Kidney tubule cell (primary cell): ENCODE measurements around the gene MRPS2.
A peak's percentile ranks its signal among the peaks of the same experiment; 100 is the strongest.
"Not testable (repeated sequence)": the region's sequence is repeated elsewhere in the genome, so short reads cannot be mapped to it uniquely, and the experiment has no call there.

Source experiments
- DNase-seq: peaks from one replicate; pipeline ENCODE4 v3.0.0-alpha.2; 2018; ENCODE audit warnings: low spot score

MRPS2 gene

DNA sequence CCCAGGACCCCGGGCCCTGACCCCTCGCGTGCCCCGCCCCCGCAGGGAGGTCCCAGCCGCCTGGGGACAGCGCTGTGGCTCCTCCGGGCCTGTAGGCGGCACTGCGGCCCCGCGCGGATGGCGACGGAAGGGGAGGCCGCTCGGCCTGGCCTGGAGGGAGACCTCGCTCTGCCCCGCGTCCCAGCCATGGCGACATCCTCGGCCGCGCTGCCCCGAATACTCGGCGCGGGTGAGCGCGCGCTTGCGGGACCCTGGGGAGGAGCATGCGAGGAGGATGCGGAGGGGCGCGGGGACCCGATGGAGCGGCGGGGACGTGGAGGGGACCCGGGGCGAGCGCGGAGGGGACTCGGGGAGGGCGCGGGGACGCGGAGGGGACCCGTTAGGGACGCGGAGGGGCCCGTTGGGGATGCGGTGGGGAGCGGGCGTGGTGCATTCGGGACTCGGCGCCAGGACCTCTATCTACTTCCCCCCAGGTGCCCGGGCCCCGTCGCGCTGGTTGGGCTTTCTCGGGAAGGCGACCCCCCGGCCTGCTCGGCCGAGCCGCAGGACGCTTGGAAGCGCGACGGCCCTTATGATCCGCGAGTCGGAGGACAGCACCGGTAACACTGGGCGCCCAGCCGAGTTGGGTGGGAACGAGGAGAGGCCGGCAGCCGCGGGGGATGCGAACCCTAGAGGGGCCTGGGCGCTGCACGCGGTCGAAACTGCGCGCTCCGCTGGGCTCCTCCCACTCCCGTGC is at the start of gene MRPS2:
Gene MRPS2 (plus strand): TSS at position 158 of the 736 bp plus-strand sequence. CDS start 29 bp downstream, at position 187.
- DNase-seq: peak; percentile 89

DNA sequence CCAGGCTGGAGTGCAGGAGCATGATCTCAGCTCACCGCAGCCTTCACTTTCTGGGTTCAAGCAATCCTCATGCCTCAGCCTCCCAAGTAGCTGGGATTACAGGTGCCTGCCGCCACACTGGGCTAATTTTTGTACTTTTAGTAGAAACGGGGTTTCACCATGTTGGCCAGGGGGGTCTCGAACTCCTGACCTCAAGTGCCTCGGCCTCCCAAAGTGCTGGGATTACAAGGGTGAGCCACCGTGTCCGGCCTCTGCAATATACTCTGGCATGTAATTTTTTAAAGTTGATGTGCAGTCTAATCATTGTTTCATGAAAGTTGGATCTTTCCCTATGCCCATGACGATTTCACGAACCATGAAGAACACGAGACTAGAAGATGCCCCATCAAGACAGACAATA is 49.5 kb upstream of the MRPS2 start:
- no peak for DNase-seq

GRCh38 chr9:135451909-135452308 is 48.6 kb upstream of the MRPS2 start:
- DNase-seq: not testable (repeated sequence)

DNA sequence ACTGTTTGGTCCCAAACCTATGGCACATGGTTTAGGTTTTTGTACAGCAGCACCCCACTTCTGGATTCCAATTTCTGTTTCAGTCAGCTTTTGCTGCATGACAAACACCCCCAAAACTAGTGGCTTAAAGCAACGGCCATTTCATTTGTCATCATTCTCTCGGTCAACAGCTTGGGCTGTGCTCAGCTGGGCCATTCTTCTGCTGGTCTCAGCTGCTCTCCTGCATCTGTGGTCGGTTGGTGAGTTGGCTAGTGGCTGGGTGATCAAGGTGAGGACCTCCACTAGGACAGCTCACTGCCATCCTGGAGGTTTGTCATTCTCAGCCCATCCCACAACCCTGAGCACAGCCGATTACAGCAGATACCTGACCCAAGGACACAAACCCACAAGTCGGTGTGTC is 45.7 kb upstream of the MRPS2 start:
- DNase-seq: no peak

- no peak for DNase-seq
Measured at GRCh38 chr9:135455401-135456030, 45.0 kb upstream of the MRPS2 start.

- DNase-seq: no peak
Measured at GRCh38 chr9:135456436-135457104, 43.9 kb upstream of the MRPS2 start.

- not testable (repeated sequence) for DNase-seq
Measured at GRCh38 chr9:135458478-135458877, 42.0 kb upstream of the MRPS2 start.

DNA sequence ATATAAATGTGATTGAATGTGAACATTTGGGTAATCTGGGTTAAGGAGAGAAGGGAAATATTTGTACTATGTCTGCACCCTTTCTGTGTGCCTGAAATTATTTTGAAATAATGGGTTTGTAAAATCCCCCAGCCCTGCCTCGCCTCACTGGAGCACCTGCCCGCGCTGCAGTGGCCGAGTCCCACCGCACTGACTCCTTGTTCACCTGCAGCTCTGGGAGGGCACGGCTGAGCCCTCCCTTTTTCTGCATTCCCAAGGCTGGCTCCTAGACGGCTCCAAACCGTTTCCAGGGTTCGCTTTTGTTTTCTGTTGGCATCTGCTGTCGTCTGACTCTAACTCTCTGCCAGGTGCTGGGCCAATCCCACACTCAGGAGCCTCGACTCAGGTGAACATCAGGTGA is 38.5 kb upstream of the MRPS2 start:
- DNase-seq: no peak

DNA sequence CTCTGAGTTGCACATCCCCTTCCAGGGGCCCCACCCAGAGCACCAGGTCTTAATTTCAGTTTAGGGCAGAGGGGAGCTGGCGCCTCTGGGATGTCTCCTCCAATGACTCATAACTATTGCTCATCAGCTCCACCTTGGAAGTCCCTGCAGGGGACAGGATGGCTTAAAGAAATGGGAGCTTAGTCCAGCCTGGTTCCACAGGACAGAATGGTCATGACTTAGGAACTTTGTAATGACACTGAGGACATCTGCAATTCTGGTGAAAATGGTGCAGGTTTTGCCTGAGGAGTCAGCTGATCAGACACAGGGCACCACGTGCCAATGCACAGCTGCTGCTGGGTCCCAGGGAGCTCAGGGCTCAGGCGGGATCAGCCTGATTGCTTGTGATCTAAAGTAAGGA is 37.3 kb upstream of the MRPS2 start:
- DNase-seq: peak; percentile 70

GRCh38 chr9:135464181-135464580 is 36.3 kb upstream of the MRPS2 start:
- no peak for DNase-seq

DNA sequence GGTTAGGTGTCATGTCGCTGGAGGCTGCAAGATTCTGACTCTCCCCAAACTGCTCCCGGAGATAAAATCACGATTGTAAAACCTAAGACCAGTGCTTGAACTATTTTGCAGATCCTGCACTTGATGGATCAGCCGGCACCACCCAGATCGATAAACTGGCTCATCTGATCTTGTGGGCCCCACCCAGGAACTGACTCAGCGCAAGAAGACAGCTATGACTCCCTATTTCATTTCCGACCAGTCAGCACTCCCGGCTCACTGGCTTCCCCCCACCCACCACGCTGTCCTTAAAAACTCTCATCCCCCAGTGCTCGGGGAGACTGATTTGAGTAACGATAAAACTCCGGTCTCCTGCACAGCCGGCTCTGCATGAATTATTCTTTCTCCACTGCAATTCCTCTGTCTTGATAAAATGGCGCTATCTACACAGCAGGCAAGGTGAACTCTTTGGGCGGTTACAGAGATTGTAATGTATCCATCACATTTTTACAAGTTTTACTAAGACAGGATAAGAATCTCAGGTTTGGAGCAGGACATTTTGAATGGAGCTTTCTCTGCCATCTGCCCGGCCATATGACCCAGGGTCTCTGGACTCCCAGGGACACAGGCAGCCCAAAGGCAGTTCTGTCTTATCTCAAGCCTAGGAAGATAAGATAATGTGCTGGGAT is 31.5 kb upstream of the MRPS2 start:
- DNase-seq: no peak

GRCh38 chr9:135471791-135472640 is 28.5 kb upstream of the MRPS2 start:
- DNase-seq: no peak

DNA sequence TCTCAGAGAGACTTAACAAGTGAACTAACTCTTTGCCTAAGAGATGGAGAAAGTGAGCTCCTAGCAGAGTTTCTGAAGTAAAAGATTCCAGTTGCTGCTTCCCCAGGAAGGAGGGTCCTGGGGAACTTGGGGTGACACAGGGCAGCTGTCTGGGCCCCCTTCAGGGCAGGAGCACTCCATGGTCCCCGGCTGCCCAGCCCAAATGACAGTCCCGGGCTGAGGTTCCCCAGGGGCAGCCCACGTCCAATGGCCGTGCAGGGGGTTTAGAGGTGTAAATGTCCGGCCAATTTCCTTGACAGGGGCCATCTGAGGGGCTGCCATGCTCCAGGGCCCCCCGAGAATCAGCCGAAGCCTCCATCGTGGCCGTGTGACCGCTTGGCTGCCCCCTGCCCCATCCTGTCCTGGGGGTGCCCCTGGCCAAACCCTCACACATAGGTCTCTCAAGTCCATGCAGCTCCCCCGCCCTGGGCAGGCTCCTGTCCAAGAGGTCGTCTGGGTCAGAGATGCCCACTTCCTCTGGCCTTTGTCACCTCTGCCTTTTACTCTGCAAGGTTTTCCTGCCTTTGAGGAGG is 26.4 kb upstream of the MRPS2 start:
- no peak for DNase-seq

- DNase-seq: peak; percentile 42
Measured at GRCh38 chr9:135474915-135475314, 25.6 kb upstream of the MRPS2 start.

DNA sequence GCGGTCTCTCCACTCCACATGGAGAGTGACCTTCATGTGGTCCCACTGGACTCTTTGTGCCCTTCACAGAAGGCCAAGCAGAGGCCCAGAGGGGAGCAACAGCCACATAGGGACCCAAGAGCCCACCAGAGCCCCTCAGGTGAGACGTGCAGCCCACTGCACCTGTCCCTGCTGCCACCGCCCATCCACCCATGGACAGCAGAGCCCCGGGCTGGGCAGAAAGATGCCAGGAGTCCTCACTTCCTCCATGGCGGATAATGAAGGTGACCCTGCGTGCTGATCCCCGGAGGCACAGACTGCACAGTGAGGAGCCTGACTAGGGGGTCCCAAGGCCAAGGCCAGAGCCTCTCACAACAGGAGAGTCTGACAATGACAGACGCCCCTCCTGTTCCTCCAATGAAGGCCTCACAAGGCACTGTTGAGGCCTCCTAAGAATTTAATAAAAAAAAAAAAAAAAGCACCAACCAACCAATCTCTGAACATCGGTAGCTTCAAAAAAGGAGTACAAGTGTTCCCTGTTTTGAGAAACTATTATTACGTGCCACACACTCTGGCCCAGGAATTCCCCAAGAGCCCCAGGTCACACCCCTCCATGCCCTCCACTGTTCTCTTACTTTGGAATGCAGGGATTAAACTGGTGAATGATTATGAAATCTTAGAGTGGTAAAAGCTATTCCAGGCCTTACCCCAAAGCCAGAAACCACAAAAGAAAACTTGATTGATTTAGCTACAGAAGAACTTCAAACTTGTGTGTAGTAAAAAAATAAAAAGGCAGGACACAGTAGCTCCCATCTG is 23.7 kb upstream of the MRPS2 start:
- DNase-seq: peak; percentile 75

GRCh38 chr9:135478191-135478590 is 22.3 kb upstream of the MRPS2 start:
- no peak for DNase-seq

- peak; percentile 53 for DNase-seq
Measured at GRCh38 chr9:135478829-135479468, 21.5 kb upstream of the MRPS2 start.

- DNase-seq: peak; percentile 57
Measured at GRCh38 chr9:135479469-135480052, 20.9 kb upstream of the MRPS2 start, which contains the start of gene PPP1R26. Gene PPP1R26, plus strand, starts transcription at chr9:135479782. Its CDS starts 4,729 bp downstream, at chr9:135484511.
